NCI-H524 (cell line): ENCODE measurements around the gene IWS1.
"Not testable (repeated sequence)": the region's sequence is repeated elsewhere in the genome, so short reads cannot be mapped to it uniquely, and the experiment has no call there.

Source experiments
- DNase-seq, 2 experiments: peaks; one replicate each; lab custom pipeline; 2025; lab: John Stamatoyannopoulos, UW

The IWS1 gene

GRCh38 chr2:127528487-127528886 is 2.2 kb upstream of the IWS1 start:
- peak in 1 of 2 experiments; percentile 31 for DNase-seq

GRCh38 chr2:127527001-127527804 is 914 bp upstream of the IWS1 start:
- DNase-seq, result no peak

GRCh38 chr2:127525691-127526131 is 578 bp downstream of the IWS1 start:
- peak in 1 of 2 experiments; percentile 9 for DNase-seq

GRCh38 chr2:127524198-127524834 is 2.0 kb downstream of the IWS1 start:
- DNase-seq, result not testable (repeated sequence)

- no peak for DNase-seq
Measured at GRCh38 chr2:127523269-127523939, 2.9 kb downstream of the IWS1 start.

- no peak for DNase-seq
Measured at GRCh38 chr2:127520424-127520823, 5.9 kb downstream of the IWS1 start.

GRCh38 chr2:127517465-127517864 is 8.8 kb downstream of the IWS1 start:
- DNase-seq, result no peak

- DNase-seq, result no peak
Measured at GRCh38 chr2:127516041-127516762, 10.1 kb downstream of the IWS1 start.

- peak in 1 of 2 experiments; percentile 1 for DNase-seq
Measured at GRCh38 chr2:127515383-127515915, 10.8 kb downstream of the IWS1 start.

- DNase-seq, result no peak
Measured at GRCh38 chr2:127514485-127514884, 11.8 kb downstream of the IWS1 start.

GRCh38 chr2:127514076-127514475 is 12.2 kb downstream of the IWS1 start:
- DNase-seq, result no peak

- DNase-seq, result no peak
Measured at GRCh38 chr2:127512362-127512761, 13.9 kb downstream of the IWS1 start.

- DNase-seq, result no peak
Measured at GRCh38 chr2:127511917-127512316, 14.4 kb downstream of the IWS1 start.

GRCh38 chr2:127511090-127511695 is 15.1 kb downstream of the IWS1 start:
- no peak for DNase-seq

GRCh38 chr2:127510073-127510472 is 16.2 kb downstream of the IWS1 start:
- DNase-seq, result no peak

GRCh38 chr2:127508631-127509034 is 17.7 kb downstream of the IWS1 start:
- peak; percentile 60 to 81 for DNase-seq

- DNase-seq, result peak in 1 of 2 experiments; percentile 51
Measured at GRCh38 chr2:127508023-127508630, 18.2 kb downstream of the IWS1 start.

- no peak for DNase-seq
Measured at GRCh38 chr2:127506510-127506909, 19.8 kb downstream of the IWS1 start.

GRCh38 chr2:127504552-127505430 is 21.5 kb downstream of the IWS1 start:
- DNase-seq, result no peak

GRCh38 chr2:127503491-127503890 is 22.8 kb downstream of the IWS1 start:
- no peak for DNase-seq
